Gastroesophageal sphincter (tissue), 3 donors: Measurements from ENCODE around the gene CNN3.

Source experiments
- CTCF ChIP-seq, 4 experiments: fragments of 200-600 bp in 2 of 4; fragments of 450-650 bp in 2 of 4; sonication (generic) in 1 of 4; IDR thresholded peaks; one replicate each; pipeline ENCODE4 v1.5.1; 2017 to 2019; ENCODE audit warnings: antibody characterized with exemption in 4 of 4, mild to moderate bottlenecking in 2 of 4, moderate library complexity in 2 of 4
- EP300 ChIP-seq: sonication (generic); formaldehyde crosslinking; IDR thresholded peaks from one replicate; pipeline ENCODE4 v1.6.1; 2017; ENCODE audit warnings: antibody characterized with exemption, mild to moderate bottlenecking
- POLR2A ChIP-seq, 2 donors: fragments of 450-650 bp; IDR thresholded peaks; one replicate each; pipeline ENCODE4 v1.6.1; 2017; ENCODE audit warnings: antibody characterized with exemption in 2 of 2, mild to moderate bottlenecking in 2 of 2, moderate library complexity in 1 of 2
- POLR2AphosphoS5 ChIP-seq: sonication (generic); formaldehyde crosslinking; IDR thresholded peaks from one replicate; pipeline ENCODE4 v1.6.1; 2017; ENCODE audit warnings: antibody characterized with exemption

GRCh38 chr1:94929351-94930217 is 2.7 kb upstream of the CNN3 start:
- TF ChIP-seq POLR2AphosphoS5 = no peak
- TF ChIP-seq CTCF (IDR thresholded peaks at IDR 0.05) = no peak
- TF ChIP-seq POLR2A (IDR thresholded peaks at IDR 0.05) = no peak
- no peak for TF ChIP-seq EP300
